Neutrophil (primary cell): ENCODE data around the gene MYOCD.

Experiments
- H3K27ac ChIP-seq: fragments of 200-600 bp; sonication (generic); 2 replicates; pipeline ENCODE4 v1.5.1; 2016; ENCODE audit warnings: mild to moderate bottlenecking, moderate library complexity
- H3K27me3 ChIP-seq: fragments of 200-600 bp; sonication (generic); 2 replicates; pipeline ENCODE4 v1.6.0; 2016; ENCODE audit warnings: mild to moderate bottlenecking
- H3K36me3 ChIP-seq: fragments of 200-600 bp; sonication (generic); 2 replicates; pipeline ENCODE4 v1.5.1; 2017
- H3K4me1 ChIP-seq, 2 experiments: fragments of 200-600 bp in 1 of 2; sonication (generic) in 1 of 2; 1 replicate in 1 of 2; 2 replicates in 1 of 2; pipeline versions ENCODE4 v1.5.1 to v1.6.1; 2013 to 2016; ENCODE audit warnings: low read depth in 1 of 2, low read length in 1 of 2, mild to moderate bottlenecking in 1 of 2, moderate library complexity in 1 of 2; ENCODE audit not compliant: control insufficient read depth in 1 of 2, insufficient read depth in 1 of 2
- H3K4me3 ChIP-seq, 2 experiments: fragments of 200-600 bp in 1 of 2; sonication (generic) in 1 of 2; 1 replicate in 1 of 2; 2 replicates in 1 of 2; pipeline ENCODE4 v1.5.1; 2013 to 2016; ENCODE audit warnings: low read depth in 1 of 2, low read length in 1 of 2, mild to moderate bottlenecking in 1 of 2, moderate library complexity in 1 of 2
- H3K9me3 ChIP-seq: fragments of 200-600 bp; sonication (generic); 2 replicates; pipeline ENCODE4 v1.5.1; 2016
- CTCF ChIP-seq: fragments of 200-600 bp; sonication (generic); IDR thresholded peaks from 2 replicates; pipeline ENCODE4 v1.5.1; 2016; ENCODE audit warnings: antibody characterized with exemption

Gene MYOCD

GRCh38 chr17:12620200-12620720 lies 45.4 kb upstream of the MYOCD start:
- H3K27ac ChIP-seq = no peak overlapping the region
- no peaks in the 10 kb centered on the region for H3K27me3 ChIP-seq
- no peak overlapping the region for H3K4me3 ChIP-seq
- H3K9me3 ChIP-seq = no peaks in the 10 kb centered on the region
- H3K36me3 ChIP-seq = no peaks in the 10 kb centered on the region
- no peaks in the 10 kb centered on the region for H3K4me1 ChIP-seq
- TF ChIP-seq CTCF = no peak

DNA sequence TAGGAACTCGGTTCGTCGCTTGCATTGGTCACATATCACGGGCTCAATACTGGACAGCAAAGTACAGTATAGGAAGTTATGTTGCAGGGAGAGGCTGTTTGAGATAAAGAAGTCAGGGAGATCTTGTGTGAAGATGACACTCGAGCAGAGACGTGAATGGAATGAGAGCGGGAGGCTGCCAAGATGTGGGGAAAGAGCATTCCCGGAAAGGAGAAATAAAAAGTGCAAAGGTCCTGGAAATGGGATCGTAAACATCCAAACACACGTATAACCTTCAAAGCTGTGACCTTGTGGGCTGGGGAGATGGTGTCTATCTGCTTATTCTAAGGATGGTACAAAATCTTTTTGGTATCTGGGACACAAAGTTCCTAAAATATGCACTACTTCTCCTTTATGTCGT lies 43.0 kb upstream of the MYOCD start:
- H3K4me3 ChIP-seq = no peak overlapping the region
- H3K27ac ChIP-seq = no peak overlapping the region
- no peak for TF ChIP-seq CTCF
- no peaks in the 10 kb centered on the region for H3K27me3 ChIP-seq
- no peaks in the 10 kb centered on the region for H3K4me1 ChIP-seq
- no peaks in the 10 kb centered on the region for H3K9me3 ChIP-seq
- H3K36me3 ChIP-seq = no peaks in the 10 kb centered on the region

DNA sequence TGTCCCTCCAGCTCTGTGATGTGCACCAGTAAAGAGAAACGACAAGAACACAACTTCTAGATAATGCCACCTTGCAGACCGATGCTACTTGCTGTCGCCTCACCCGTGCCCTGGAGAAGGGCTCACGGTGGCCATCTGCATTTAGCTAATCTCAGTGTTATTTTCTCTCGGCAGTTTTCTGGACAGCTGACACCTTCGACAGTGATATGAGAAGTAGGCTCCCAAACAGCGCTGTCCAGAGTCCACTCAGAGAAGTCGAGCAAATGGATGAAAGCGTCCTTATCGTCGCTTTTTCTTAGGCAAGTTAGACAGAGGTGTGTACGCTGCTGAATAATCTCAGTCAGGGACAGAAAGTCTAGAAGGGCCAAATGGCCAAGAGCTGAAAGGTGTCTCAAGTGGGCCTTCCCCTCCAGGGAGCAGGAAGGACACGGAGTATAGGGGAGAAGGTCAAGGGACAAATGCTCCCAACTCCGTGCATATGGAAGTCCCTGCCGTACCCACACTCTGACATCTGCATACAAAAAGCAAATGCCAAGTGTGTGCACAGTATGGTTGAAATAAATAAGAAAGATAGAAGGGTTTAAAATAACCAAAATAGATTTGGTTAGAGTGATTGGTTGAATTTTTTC lies 42.4 kb upstream of the MYOCD start:
- Histone ChIP-seq H3K27ac (no peak overlapping the region), H3K36me3 (no peaks in the 10 kb centered on the region), H3K27me3 (no peaks in the 10 kb centered on the region), H3K4me3 (no peak overlapping the region), H3K9me3 (no peaks in the 10 kb centered on the region), H3K4me1 (no peaks in the 10 kb centered on the region)
- no peak for TF ChIP-seq CTCF

DNA sequence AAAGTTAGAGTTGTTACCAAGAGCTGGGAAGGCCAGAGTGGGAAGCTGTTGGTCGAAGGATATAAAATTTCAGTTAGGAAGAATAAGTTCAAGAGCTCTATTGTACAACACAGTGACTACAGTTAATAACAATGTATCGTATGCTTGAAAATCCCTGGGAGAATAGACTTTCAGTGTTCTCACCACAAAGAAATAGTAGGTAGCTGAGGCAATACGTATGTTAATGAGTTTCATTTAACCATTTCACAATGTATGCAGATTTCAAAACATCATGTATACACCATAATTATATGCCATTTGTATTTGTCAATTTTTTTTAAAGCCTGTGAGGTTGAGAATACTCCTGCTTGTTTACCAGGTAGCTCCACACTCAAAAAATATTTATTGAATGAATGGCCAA lies 41.5 kb upstream of the MYOCD start:
- Histone ChIP-seq H3K27ac (no peak overlapping the region), H3K27me3 (no peaks in the 10 kb centered on the region), H3K36me3 (no peaks in the 10 kb centered on the region), H3K9me3 (no peaks in the 10 kb centered on the region), H3K4me3 (no peak overlapping the region), H3K4me1 (no peaks in the 10 kb centered on the region)
- TF ChIP-seq CTCF = no peak

DNA sequence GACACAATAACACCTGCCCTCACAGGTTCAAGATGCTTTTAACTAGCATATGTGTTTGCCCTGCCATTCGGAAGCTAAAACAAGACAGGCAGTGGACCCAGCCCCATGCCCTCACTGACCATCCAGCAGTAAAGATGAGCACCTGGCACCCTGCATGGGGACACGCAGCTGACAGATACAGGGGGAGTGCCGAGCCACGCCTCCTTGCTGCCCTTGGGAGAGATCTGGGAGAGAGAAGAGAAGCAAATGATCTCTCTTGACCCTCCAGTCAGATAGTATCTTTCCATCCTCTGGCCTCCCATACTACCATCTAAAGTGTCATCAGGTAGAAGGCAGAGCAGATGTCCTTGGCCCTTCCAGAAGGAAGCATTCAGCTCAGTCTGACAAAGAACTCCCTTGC lies 40.6 kb upstream of the MYOCD start:
- Histone ChIP-seq H3K4me1 (no peaks in the 10 kb centered on the region), H3K9me3 (no peaks in the 10 kb centered on the region), H3K27ac (no peak overlapping the region), H3K4me3 (no peak overlapping the region), H3K36me3 (no peaks in the 10 kb centered on the region), H3K27me3 (no peaks in the 10 kb centered on the region)
- no peak for TF ChIP-seq CTCF
